Measurements from ENCODE around the gene RPIA. TPM values are rescaled to one million over a fixed set of nuclear protein-coding genes. Genes with fewer than 3 reads are reported as not detected.

RPIA gene
- total and polyA plus RNA-seq, 2 of the 13 experiments (the other 11 are each of a cell fraction or from before 2014, with no cell fraction given), result 13.3 to 23.9 TPM

DNA sequence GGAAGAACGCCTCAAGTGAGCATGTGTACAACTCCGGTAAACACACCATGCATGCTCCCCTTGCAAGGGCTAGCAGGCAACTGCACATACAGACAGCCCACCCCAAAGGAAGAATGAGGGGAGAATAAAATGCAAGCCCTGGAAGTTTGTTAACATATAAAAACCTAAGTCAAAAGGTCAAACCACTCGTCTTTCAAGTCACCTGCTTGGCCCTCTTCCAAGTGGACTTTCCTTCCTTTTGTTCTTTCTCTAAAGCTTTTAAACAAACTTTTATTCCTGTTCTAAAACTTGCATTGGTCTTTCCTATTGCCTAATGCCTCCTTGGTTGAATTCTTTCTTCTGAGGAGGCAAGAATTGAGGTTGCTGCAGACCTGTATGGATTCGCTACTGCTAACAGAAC lies 5.2 kb upstream of the RPIA start (continued):
- TF ChIP-seq ZHX2 (IDR thresholded peaks at IDR 0.05; ENCODE audit: low read depth) (no peak), ZHX2 (CRISPR knock-in tag; IDR thresholded peaks at IDR 0.05; ENCODE audit: borderline replicate concordance) (no peak), KDM5B (CRISPR knock-in tag; IDR thresholded peaks at IDR 0.05; ENCODE audit: borderline replicate concordance) (no peak), KMT2B (CRISPR knock-in tag; IDR thresholded peaks at IDR 0.05) (no peak), SP2 (CRISPR knock-in tag; IDR thresholded peaks at IDR 0.05) (no peak), CSRNP2 (CRISPR knock-in tag; conservative IDR thresholded peaks at IDR 0.05; ENCODE audit: low read depth) (no peak), ZMYM2 (CRISPR knock-in tag; IDR thresholded peaks at IDR 0.05) (no peak), ZNF207 (IDR thresholded peaks at IDR 0.05; ENCODE audit: borderline replicate concordance) (no peak), NCOR1 (IDR thresholded peaks at IDR 0.05; ENCODE audit: borderline replicate concordance, low read length) (peak; percentile 35; the same call in 1 of the 2 replicates), SRSF4 (IDR thresholded peaks at IDR 0.05; ENCODE audit: low read depth, low read length, poor library complexity, severe bottlenecking) (no peak), FOXO4 (CRISPR knock-in tag; conservative IDR thresholded peaks at IDR 0.05) (no peak), POGZ (CRISPR knock-in tag; IDR thresholded peaks at IDR 0.05) (no peak), ZNF414 (CRISPR knock-in tag; IDR thresholded peaks at IDR 0.05) (no peak), ZNF337 (CRISPR knock-in tag; IDR thresholded peaks at IDR 0.05; ENCODE audit: borderline replicate concordance, low read depth) (no peak), ZNF232 (CRISPR knock-in tag; IDR thresholded peaks at IDR 0.05; ENCODE audit: borderline replicate concordance) (0 out of 2 replicates have a peak, but pooled peaks have one; percentile 48)
- TF ChIP-seq, protein P1, sequence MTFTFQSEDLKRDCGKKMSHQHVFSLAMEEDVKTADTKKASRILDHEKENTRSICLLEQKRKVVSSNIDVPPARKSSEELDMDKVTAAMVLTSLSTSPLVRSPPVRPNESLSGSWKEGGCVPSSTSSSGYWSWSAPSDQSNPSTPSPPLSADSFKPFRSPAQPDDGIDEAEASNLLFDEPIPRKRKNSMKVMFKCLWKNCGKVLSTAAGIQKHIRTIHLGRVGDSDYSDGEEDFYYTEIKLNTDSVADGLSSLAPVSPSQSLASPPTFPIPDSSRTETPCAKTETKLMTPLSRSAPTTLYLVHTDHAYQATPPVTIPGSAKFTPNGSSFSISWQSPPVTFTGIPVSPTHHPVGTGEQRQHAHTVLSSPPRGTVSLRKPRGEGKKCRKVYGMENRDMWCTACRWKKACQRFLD (CRISPR knock-in tag; IDR thresholded peaks at IDR 0.05; ENCODE audit: borderline replicate concordance), result no peak
- TF ChIP-seq, protein P2, sequence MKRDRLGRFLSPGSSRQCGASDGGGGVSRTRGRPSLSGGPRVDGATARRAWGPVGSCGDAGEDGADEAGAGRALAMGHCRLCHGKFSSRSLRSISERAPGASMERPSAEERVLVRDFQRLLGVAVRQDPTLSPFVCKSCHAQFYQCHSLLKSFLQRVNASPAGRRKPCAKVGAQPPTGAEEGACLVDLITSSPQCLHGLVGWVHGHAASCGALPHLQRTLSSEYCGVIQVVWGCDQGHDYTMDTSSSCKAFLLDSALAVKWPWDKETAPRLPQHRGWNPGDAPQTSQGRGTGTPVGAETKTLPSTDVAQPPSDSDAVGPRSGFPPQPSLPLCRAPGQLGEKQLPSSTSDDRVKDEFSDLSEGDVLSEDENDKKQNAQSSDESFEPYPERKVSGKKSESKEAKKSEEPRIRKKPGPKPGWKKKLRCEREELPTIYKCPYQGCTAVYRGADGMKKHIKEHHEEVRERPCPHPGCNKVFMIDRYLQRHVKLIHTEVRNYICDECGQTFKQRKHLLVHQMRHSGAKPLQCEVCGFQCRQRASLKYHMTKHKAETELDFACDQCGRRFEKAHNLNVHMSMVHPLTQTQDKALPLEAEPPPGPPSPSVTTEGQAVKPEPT (CRISPR knock-in tag; IDR thresholded peaks at IDR 0.05; ENCODE audit: low read depth), result no peak

Data from HepG2 (cell line).